Inferior parietal cortex (tissue), 1 donor: ENCODE measurements around the gene PAGE4.

Experiments
- DNase-seq: peaks from one replicate; pipeline ENCODE4 v3.0.0-alpha.2; 2016; ENCODE audit errors: extremely low spot score

PAGE4 gene, protein sequence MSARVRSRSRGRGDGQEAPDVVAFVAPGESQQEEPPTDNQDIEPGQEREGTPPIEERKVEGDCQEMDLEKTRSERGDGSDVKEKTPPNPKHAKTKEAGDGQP

DNA sequence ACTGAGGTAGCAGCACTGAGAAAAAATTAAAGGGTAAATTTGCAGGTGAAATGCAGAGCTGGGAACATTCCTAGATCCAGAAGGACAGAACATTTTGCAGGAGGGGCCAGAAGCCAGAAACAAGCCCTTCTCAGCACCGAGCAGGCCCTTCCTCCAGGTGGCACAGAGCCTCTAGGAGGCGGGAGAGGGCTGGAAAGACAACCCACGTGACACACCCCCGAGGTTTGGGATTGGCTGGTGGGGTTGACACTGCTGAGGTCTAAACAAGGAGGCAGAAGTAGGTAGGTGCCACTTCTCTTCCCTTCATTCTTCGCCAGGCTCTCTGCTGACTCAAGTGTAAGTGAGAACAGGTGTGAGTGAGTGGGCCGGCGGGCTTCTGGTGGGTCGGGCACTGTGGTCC is at the start of gene PAGE4:
Gene PAGE4, plus strand, starts transcription at position 288 of the 400 bp plus-strand sequence. CDS start 1,126 bp downstream, outside the sequence.
- no peak for DNase-seq

DNA sequence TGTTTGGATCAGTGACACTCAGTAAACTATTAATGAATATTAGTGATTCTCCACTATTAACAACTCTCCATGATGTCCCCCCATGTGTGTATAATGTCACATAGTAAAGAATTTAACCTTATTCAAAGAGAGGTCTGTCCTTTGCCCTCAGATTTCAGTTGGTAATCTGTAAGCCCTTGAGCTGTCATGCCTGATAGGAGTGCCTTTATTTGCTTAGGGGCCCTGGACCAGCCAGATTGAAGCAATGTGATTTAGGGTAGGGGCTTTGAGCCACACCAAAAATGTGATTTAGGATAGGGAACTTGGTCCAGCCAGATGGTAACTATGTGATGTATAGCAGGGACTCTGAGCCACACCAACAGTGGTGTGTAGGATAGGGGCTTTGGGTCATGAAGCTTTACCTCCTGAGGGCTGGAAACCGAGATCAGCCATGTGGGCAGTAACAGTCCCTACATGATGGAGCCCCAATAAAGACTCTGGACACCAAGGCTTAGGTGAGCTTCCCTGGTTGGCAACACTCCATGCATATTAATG is 44.3 kb upstream of the PAGE4 start:
- DNase-seq, result no peak

DNA sequence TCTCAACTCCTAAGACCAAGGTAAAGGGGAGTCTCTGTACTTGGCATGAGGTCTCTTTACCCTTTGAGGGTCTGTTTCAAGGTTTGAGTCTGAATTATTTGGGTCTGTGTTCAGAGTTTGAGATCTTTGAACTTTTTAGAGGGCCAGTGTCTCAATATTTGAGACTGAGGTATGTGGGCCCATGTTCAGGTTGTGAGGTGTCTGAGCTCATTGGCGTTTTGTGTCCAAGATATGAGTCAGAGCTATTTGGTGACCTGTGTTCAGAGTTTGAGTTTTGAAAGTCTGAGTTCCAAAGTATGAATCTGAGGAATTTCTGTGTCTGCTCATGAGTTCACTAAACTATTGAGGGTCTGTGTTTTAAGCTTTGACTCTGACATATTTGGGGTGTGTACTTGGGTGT is 36.7 kb upstream of the PAGE4 start:
- DNase-seq, result no peak

DNA sequence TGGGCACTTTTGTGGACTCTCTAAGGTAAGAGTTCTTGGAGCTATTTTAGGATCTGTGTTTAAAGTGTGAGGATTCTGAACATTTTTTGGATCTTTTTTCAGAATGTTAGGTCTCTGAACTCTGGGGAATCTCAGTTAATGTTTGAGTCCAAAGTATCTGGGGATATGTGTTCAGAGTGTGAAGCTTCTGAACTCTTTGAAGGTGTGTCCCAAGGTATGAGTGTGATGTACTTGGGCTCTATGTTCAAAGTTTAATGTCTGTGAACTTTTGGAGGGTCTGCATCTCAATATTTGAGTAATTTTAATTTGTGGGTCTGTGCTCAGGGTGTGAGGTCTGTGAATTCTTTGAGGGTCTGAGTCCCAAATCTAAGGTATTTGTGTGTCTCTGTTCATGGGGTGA is 35.4 kb upstream of the PAGE4 start:
- DNase-seq, result no peak

DNA sequence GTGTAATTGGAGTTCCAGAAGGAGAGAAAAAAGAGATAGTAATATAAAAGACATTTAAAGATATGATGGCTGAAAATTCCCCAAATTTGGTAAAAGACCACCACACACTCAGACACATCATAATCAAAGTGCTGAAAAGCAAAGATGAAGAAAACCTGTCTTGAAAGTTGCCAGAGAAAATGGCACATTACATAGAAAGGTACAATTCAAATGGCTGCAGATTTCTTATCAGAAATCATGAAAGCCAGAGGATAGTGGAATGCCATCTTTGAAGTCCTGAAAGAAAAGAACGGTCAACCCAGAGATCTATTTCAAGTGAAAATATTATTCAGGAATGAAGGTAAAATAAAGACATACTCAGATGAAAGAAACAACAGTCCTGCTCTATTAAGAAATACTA is 29.3 kb upstream of the PAGE4 start:
- DNase-seq, result no peak

DNA sequence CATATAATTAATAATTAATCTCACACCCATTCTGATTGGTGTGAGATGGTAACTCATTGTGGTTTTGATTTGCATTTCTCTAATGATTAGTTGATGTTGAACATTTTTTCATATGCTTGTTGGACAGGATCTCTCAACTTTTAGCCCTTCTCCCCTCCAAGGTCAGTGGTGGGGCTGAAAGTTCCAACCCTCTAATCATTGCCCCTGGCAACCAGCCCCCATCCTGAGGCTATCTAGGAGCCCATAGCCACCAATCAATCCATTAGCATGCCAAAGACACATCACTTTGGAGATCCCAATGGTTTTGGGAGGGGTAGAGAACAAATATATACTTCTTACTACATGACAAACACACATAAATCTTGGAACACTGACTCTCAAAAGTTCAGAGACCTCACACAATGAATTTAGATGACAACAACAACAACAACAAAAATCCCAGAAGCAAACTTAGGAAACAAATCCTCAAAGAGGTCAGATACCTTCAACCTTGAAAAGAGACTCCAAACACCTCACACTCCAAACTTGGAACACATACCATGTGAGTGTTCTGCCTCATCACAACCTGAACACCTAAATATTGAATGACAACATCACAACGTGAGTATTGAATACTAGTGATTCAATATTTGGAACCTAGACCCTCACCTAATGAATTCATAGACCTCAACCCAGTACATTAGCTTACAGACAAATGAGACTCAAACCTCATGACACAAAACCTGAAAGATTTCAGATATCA is 19.0 kb upstream of the PAGE4 start:
- DNase-seq, result no peak

DNA sequence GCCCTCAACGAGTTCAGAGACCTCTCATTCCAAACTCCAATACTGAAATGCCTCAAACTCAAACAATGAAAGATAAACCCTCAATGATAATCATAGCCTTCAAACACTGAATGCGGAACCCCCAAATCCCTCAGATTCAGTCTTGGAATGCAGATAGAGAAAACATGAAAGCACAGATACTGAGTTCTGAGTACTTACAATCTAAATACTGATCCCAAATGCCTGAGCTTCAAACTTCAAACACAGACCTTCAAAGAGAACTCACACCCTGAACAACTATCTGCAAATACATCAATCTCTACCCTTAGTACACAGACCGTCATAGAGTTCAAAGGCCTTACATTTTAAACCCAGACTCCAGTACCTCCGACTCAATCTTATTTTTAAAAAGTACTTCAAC is 16.9 kb upstream of the PAGE4 start:
- no peak for DNase-seq

DNA sequence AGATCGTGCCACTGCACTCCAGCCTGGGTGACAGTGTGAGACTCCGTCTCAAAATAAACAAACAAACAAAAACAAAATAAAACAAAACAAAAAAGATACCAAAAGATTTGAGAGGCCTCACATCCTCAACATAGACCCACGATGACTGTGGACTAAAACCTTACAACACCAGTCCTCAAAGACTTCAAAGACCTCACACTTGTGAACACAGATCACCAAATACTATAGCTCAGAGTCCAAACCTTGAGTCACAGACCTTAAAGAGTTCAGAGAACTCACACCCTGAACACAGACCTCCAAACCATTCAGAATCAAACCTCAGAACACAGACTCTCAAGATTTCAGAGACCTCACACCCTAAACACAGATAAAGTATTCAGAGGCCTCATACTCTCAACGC is 12.7 kb upstream of the PAGE4 start:
- no peak for DNase-seq

DNA sequence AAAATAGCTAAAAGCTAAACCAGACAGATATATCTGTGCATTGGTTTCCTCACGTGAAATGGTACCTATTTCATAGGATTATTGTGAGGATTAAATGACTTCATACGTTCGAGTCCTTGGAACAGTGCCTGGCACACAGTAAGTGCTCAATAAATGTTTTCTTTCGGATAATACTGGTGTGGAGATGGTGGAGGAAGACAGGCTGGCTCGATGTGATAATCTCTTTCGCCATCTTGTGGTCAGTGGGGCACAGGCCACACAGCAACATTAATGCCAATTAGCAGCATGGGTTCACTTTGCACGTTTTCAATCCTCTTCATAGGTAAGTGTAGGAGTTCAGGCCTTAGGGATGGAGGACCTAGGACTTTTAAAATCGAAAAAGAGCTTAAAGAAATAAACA is 9.3 kb downstream of the PAGE4 start:
- peak; percentile 18 for DNase-seq

DNA sequence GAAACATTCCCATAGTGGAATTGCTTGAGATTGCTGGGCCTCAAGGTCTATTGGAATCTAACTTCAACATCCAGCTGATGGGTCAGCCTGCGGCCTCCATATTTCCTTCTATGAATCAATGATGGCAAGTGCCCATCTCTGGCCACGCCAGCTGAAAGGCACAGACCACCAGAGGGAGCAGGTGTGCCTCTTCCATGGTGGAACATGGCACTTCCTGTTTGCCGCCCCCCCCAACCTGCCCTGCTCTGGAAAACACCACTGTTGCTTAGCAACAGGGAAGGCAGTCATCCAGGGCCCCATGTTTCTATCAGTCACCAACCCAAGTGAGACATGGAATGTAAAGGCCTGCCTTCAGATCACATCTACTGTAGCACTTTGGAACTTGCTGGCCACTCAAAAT is 11.6 kb downstream of the PAGE4 start:
- DNase-seq, result peak; percentile 49

DNA sequence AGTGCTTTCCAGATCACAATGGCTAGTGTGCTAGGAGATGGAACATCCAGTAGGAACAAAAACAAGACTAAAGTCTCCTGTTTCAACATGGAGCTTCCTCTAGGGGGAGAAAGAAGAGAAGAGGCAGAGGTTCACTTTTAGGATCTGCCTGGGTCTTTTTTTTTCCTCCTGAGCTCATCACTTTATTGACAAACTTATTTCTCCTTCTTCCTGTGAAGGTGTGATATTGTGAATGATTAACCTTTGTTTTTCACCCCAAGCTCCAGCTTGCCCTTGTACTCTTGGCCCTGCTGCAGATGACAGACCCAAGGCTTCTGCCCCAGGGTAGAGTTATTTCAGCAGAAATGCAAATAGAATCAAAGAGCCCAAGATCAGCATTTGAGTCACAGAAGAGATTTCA is 13.5 kb downstream of the PAGE4 start:
- no peak for DNase-seq

DNA sequence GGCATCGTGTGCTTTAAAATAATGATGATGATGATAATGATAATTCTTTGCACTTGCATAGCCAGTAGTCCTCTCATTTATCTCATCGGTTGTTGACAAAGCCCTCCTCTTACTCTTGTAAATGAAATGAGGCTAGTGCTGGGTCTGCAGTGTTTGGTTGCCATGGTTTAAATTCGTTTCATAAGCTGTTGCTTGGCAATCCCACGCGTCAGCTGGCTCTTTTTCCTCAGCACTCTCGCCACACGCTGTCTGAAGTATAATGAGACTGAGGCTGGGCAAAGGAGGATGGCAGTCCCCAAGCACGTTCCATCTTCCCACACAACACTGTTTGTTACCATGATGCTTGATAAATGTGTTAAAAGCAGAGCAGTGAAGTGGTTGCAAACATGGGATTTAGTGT is 15.5 kb downstream of the PAGE4 start:
- peak; percentile 37 for DNase-seq

DNA sequence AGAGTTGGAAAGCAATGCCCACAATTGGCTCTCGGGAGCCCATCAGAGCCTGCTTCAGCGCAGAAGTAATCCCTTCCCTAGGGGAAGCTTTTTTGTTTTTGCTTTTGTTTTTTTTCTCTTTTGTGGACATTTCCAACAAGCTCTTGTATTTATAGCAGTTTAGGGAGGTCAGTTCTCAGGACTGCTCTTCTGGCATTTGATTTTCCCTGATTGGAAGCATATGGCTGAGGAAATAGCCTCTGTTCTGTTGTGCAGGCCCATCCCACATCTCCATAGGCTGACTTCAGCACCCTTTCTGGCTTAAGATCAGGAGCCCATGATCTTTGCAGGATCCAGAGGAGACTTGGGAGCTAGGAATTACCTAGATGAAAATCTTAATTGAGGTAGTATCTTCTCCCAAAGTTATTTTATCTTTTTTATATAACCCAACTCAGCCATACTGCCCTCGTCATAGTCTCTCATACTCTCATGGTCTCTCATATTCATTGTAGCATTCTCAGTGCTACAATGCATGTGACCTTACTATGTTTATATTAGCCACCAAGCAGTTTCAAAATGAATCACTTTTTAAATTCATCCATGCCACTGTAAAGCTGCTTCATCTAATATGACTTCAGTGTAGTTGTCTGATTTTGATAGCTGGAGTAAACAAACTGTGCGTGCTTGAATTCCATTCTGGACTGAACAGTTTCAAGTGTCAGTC is 16.7 kb downstream of the PAGE4 start:
- no peak for DNase-seq

DNA sequence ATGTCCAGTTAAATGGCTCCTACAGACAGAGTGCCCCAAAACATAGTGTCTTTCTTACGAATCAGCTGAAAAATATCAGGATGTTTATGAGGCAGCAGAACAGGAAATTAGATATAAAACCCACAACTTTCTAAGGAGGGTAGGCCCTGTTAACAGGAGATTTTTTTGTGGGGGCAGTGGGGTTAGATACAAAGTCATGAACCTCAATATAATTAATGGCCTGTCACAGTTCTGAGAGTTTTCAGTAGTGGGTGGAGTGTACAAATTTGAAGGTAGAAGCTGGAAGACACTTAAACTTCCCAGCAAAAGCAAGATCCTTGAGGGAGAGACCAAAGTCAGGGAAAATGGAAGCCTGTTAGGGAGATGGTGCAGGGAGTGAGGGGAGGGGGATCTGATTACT is 17.4 kb downstream of the PAGE4 start:
- no peak for DNase-seq

DNA sequence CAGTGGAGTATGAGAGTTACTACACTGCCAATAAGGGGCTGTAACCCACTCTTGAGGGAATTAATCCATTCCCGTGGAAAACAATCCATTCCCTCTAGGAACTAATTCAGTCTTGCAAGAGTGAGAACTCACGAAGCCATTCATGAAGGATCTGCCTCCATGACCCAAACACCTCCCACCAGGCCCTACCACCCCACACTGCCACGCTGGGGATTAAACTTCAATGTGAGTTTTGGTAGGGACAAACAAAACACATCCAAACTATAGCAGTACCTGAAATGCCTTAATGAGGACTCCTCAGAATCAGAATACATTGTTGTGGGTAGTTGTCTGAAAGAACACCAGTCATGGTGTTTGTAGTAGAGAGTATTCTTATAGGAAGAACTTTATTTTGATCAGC is 19.2 kb downstream of the PAGE4 start:
- no peak for DNase-seq

DNA sequence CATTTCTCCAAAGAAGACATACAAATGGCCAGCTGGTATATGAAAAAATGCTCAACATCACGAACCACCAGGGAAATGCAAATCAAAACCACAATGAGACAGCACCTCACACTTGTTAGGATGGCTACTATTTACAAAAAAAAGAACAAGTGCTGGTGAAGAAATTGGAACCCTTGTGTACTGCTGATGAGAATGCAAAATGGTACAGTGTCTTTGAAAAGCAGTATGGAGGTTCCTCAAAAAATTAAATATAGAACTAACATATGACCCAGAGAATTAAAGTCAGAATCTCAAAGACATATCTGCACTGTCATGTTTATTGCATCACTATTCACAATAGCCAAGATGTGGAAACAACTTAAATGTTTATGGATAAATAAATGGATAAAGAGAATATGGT is 20.9 kb downstream of the PAGE4 start:
- DNase-seq, result no peak

DNA sequence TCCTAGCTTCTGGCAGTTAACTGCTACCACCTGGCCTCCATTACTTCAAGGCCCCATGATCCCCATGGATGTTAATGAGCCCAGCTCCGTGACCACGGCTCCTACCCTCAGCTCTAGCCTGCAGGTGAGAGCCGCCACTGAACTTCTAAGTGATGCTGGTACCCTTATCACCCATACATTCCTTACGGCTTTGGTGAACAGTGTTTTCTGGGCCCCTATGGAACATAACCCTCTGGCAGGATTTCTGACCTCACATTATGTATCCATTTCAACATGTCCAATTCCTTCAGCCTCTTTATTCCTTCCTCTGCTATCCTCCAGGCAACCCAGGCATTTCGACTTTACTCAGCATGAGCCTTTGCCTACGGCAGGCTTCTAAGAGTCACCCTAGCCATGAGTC is 24.6 kb downstream of the PAGE4 start:
- no peak for DNase-seq

DNA sequence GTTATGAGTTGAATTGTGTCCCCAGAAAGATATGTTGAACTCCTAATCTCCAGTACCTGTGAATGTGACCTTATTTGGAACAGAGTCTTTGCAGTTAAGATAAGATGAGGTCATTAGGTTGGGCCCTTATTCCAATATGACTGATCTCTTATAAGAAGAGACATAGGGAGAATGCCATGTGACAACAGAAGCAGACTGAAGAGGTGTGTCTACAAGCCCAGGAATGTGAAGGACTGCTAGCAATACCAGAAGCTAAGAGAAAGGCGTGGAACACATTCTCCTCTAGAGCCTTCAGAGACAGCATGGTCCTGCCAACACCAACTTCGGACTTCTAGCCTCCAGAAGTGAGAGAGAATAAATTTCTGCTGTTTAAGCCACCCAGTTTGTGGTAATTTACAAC is 27.7 kb downstream of the PAGE4 start:
- no peak for DNase-seq

DNA sequence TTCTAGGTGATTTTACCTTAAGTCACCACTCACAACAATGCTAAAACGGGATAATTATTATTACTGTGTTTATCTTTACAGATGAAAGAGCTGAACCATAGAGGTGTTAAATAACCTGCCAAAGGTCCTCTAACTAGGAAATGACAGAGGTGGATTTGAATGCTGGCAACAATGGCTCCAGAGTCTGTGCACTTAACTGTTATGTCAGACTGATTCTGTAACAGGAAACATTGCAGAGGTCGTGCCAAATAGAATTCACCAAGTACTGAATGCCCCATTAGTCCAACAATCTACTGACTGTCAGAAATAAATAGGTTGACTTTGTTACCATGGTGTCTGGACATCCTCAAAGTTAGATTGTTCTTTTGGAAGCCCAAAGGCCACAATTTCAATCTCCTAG is 29.2 kb downstream of the PAGE4 start:
- no peak for DNase-seq

DNA sequence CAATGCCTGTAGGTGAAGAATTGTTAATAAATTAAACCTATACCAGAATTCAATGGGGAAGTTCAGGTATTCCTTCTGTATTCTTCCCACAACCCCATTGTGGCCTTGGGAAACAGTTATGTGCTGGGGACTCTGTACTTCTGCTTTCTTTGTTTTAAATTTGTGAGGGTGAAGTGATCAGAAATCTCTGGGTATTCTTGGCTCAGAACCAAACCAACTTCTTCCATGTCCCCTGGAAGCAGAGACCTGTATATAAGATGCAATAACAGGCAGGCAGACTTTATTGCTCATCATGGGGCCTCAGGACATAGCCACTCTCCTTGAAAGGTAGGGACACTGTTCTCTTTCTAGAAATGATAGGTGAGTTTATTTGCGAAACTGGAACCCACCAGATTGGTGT is 30.4 kb downstream of the PAGE4 start:
- DNase-seq, result no peak

DNA sequence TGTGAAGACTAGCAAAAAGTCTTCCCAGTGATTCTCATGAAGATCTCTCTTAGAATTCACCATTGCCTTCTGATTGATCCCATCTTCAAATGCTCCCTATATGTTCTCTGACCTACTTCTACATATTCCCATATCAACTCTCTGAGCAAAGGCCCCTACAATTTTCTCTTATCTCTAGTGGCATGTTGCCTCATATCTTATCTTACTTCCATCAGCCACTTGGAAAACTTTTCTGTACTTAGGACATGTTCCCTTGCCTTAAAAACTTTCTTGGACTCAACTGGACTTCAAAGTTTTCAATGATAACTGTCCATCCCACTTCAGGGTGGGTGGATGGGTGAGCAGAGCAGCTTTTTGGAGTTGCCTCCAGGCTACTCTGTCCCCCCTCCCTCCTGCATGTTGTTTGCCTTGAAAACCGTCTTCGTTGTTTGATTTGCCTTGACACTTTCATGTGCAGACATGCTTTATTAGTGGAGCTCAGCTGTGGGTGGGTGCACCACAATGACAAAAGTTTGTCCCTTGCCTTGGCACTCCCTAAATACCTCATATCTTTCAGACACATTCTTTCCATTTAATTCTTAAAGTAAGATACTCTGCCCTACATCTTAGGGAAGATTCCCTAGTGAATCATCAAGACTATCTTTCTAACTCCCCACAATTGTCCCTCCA is 31.9 kb downstream of the PAGE4 start:
- DNase-seq, result no peak

DNA sequence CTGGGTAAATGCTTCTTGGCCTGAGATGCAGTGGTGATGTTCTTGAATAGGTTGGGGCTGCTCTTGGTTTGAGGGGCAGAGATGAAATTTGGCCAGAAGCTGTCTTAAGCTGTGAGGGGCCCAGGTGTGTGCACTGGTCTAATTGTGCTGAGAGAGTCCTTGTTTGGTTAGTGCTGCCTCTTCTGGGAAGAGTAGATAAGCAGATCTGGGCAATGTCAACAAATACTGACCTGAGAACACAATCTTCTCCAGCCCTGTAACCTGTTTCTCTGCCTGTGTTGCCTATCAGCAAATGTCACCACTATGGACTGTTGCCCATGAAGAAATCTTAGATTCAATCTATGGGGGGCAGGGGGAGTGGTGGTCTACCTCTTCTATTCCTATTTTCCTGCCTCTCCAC is 33.0 kb downstream of the PAGE4 start:
- DNase-seq, result no peak

DNA sequence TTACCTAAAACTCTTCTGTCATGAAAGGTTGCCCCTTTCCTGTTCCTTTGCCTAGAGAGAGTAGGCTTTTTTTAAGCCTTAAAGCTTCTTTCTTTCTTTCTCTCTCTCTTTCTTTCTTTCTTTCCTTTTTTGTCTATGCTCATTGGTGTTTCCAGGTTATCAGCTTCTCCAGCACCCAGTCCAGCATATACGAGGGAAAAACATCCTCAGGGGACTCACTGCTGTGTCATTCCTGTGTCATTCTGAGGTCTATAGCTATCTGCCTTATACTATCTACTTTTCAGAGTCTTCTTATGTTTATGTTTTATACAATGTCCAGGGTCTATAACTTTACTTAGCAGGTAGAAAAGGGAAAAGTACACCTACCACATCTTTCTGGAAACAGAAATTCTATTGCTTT is 39.6 kb downstream of the PAGE4 start:
- no peak for DNase-seq
